Stimulated activated CD4-positive, alpha-beta T cell treated with anti-CD3 and anti-CD28 coated beads, Interleukin-4, amount 100 ng/mL, for 48 hours (primary cell): ENCODE measurements around the gene STPG2.

Source experiments
- DNase-seq, 2 donors: peaks; one replicate each; pipeline ENCODE4 v3.0.0-alpha.2; 2020; ENCODE audit warnings: low read depth in 2 of 2

The STPG2 gene

GRCh38 chr4:98093662-98094061 is 49.6 kb downstream of the STPG2 start:
- no peak for DNase-seq

DNA sequence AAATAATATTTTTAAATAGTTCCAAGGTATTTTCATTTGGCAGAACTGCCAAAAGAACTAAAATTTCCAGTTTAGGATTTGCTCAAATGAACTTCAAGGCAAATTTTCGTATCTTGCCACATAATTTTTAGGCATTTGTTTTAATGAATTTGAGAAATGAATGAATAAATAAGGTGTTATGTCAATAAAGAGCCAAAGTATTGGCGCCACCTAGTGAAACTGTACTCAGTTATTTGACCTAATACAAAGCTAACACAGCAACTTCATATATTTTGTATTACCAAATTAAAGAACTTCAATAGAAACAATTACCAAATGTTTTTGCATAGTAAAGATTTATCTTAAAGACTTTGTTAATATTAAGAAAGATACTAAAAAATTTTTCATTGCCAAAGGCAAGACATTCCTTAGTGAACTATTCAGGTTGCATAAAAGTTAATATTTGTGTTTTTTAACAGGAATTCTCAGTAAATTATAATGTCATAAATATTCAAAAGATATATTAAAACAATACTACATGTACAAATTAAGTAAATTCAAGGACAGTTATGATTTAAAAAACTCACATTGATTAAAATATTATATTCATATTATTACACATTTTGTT is 50.3 kb downstream of the STPG2 start:
- no peak for DNase-seq

- no peak for DNase-seq
Observed at GRCh38 chr4:98081936-98082335, 61.3 kb downstream of the STPG2 start.

DNA sequence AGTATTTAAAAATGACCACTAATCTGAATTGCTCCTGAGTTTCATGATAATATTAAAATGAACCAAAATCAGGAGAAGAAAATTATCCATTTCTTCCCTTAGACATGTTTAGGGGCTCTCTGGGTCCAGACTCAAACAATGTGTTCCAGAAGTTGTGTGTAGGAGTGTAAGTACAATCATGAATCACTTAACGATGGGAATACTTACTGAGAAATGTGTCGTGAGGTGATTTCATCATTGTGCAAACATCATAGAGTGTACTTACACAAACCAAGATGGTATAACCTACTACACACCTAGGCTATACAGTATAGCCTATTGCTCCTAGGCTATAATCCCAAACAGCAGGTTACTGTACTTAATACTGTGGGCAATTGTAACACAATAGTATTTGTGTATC is 74.8 kb downstream of the STPG2 start:
- DNase-seq = no peak

DNA sequence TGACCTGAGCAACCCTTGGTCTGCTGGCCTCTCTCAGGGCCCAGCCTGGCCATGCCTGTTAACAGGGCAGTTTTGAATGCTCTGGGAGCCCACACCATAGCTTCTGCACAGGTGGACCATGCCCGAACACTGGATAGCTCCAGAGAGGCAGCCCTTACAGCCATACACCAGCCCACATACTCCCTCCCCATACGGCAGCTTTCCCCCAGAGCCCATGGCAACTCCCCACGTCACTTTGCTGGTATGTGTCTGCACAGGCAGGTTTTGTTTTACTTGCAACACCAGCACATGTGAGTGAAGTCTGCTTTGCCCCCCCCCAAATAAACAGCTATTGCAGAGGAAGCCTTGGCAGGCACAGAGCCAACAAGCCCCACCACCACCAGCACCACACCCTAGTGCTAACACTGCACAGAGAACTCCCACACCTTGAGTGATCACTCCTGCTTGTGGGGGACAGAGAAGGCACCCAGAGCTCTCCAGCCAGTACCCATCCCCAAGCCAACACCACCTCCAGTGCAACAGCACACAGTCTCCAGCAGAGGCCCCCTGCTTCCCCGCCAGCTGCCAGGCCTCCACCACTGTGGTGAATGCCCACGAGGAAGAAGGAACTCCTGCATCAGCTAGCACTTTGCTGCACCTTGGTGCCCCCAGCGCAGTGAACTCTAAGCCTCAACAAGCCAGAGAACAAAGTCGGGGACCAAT is 87.3 kb downstream of the STPG2 start:
- no peak for DNase-seq

DNA sequence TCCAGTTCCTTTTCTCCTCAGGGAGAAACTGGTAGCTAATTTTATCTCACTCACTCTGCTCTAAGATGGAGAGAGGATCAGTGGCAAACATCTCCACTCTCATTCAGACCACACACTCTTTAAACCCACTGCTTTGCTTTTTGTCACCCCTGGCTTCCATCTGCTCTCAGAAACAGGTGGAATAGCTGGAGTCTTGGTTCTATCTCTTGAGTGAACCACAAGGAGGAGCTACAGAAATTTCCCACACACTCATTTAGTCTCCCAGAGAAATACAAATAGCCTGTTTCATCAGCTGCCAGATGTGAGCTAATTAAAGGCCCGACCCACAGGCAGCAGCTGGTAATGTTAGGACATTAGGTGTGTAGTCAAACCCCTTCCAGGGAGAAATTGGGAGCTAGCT is 96.6 kb downstream of the STPG2 start:
- DNase-seq = no peak

- no peak for DNase-seq
Observed at GRCh38 chr4:98030059-98030458, 113.2 kb downstream of the STPG2 start.

DNA sequence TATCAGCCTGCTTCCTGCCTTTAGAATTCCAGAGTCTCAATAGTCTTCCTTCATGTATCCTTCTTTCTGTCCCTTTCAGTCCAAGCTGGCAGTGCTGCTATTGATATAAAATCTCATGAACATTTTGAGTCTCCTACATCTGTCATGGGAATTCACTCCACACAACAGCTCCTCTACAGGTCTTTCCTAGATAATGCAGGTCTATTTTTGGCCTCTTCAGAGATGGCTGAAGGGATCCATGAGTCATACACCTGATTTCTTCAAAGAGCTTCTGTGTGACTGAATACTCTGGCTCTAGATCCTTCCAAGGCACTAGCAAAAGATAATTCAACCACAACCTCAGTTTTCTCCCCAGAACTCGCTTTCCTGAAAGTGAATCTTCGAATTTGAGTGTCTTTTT is 115.4 kb downstream of the STPG2 start:
- no peak for DNase-seq

- no peak for DNase-seq
Observed at GRCh38 chr4:98026362-98026761, 116.9 kb downstream of the STPG2 start.

DNA sequence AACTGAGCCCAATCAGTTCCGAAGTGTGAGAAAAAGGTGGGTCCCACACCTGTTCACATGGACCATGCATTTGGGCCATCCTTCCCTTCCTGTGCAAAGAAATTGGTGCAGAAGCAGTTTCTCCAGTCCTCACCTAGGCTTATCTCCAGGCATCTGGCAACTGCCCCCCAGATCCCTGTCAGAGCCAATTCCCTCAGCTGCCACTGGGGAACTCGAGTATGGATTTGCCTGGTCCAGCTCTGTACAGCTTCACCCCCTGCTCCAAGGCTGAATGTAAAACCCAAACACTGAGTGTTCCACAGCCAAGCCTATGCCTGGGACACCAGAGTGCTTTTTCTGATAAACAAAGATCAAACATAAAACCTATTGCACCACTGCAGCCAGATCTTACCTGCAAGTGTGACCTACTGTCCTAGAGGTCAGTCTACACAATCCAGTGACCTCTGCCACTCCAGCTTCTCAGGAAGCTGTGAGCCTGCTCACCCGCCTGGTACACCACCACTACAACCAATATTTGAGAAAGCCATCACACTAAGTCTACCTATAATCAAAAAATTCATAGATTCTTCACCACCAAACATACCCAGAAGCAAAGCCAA is 136.4 kb downstream of the STPG2 start:
- no peak for DNase-seq

- DNase-seq = no peak
Observed at GRCh38 chr4:98006060-98006459, 137.2 kb downstream of the STPG2 start.

GRCh38 chr4:98000940-98001339 is 142.3 kb downstream of the STPG2 start:
- DNase-seq = no peak

DNA sequence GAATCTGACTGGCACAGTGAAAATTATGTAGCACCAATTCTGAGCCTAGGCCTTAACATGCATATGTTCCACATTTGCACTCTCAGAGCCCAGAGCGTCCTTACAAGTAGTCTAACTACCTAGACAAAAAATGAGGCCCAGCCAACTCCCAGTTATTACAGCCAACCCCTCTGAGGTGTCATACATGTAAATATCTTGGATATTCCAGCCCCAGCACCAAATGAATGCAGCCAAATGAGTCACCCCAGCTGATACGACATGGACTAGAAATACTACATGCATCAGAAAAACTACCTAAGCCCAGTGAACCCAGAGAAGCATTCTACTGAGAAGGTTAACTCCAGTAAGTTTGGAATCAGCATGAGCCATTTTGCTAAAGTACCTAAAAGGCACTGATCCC is 145.1 kb downstream of the STPG2 start:
- DNase-seq = no peak

- DNase-seq = no peak
Observed at GRCh38 chr4:97994765-97995465, 148.4 kb downstream of the STPG2 start.

GRCh38 chr4:97990409-97990808 is 152.9 kb downstream of the STPG2 start:
- DNase-seq = no peak

- no peak for DNase-seq
Observed at GRCh38 chr4:97987019-97987648, 156.1 kb downstream of the STPG2 start.

DNA sequence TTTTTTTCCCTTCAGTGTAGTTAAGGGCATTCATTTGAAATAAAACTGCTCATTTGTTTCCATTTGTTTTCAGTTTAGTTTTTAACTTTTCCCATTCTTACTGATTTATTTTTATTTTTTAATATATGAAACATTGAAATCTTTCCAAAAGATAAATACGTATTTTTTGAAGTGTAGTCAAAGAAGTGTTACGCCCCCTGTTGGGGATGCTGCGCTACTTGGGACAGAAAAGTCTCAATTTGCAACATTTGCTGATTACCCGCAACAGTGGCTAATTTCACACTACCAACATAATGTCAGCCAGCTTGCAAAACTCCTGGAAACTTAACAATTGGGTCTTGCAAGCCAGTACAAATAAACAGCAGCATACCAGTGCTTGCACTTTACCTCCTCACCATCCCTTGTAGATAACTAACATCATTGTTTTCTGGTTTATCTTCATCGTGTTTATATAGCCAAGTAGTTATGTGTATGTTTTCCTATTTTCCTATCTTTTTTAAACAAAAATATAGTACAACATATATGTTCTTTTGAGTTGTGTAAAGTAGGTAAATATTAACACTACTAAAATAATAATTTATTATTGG is 158.6 kb downstream of the STPG2 start:
- no peak for DNase-seq

DNA sequence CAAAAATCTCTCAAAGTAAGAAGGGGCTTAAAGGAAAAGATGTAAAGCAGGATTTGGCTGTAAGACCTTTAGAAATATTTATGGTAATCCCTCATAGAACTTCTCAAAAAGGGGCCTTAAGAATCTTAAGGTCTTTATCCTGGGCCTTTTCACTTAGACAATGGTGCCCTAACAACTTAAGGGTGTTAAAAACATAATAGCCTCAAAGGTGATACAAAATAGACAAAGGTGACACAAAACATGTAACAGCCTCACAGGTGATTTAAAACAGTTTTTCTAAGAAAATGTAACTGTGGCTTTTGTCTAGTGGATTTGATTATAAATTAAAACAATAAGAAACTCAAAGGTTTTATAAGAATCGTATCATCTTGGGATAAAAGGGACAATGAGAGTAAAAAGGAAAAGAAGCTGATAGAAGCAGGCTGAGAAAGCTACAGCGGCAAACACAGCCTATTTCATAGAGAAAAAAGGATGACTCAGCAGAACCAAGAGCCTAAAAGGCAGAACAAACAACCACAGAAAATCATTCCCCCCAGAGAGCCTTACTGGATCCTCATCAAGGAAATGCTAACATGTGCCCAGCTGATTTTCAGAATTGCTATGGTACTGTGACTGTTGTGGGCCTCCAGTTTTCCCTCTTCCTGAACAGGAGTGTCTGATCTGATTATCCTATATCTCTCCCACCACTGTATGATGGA is 164.3 kb downstream of the STPG2 start:
- DNase-seq = no peak

- DNase-seq = no peak
Observed at GRCh38 chr4:97953171-97953941, 189.9 kb downstream of the STPG2 start.

- no peak for DNase-seq
Observed at GRCh38 chr4:97952763-97953162, 190.5 kb downstream of the STPG2 start.

GRCh38 chr4:97950836-97951235 is 192.4 kb downstream of the STPG2 start:
- DNase-seq = no peak
